HTERT RPE-1 (cell line): ENCODE measurements around the gene CFAP97D2.
"Not testable (repeated sequence)": the region's sequence is repeated elsewhere in the genome, so short reads cannot be mapped to it uniquely, and the experiment has no call there.

ENCODE experiments used
- in situ Hi-C: fragments of 300-500 bp; cut with MboI; formaldehyde crosslinking; loops from 4 replicates; pipeline ENCODE4 v1.14.3; 2020; ENCODE audit warnings: low sequenced_read_pairs

Gene CFAP97D2

DNA sequence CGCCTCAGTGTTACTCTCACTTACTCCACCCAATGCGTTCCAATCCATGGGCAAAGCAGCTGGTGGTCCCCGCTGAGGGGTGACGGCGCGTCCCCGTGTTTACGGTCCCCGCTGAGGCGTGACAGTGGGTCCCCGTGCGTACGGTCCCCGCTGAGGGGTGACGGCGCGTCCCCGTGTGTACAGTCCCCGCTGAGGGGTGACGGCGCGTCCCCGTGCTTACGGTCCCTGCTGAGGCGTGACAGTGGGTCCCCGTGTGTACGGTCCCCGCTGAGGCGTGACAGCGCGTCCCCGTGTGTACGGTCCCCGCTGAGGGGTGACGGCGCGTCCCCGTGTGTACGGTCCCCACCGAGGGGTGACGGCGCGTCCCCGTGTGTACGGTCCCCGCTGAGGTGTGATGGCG, 19.5 kb downstream of the CFAP97D2 start:
- in situ Hi-C loops = no loop called here

DNA sequence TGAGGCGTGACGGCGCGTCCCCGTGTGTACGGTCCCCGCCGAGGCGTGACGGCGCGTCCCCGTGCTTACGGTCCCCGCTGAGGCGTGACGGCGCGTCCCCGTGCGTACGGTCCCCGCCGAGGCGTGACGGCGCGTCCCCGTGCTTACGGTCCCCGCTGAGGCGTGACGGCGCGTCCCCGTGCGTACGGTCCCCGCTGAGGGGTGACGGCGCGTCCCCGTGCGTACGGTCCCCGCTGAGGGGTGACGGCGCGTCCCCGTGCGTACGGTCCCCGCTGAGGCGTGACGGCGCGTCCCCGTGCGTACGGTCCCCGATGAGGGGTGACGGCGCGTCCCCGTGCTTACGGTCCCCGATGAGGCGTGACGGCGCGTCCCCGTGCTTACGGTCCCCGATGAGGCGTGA, 20.5 kb downstream of the CFAP97D2 start:
- in situ Hi-C loops = not testable (repeated sequence)

DNA sequence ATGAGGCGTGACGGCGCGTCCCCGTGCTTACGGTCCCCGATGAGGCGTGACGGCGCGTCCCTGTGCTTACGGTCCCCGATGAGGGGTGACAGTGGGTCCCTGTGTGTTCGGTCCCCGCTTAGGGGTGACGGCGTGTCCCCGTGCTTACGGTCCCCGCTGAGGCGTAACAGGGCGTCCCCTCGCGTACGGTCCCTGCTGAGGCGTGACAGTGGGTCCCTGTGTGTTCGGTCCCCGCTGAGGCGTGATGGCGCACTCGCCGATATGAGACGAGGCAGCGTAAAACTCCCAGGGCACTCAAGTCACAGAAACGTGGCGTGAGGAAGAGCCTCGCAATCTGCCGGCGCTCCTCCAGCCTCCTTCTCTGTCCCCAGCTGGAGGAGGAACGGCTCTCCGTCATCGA, 20.9 kb downstream of the CFAP97D2 start:
- in situ Hi-C loops = no loop called here

DNA sequence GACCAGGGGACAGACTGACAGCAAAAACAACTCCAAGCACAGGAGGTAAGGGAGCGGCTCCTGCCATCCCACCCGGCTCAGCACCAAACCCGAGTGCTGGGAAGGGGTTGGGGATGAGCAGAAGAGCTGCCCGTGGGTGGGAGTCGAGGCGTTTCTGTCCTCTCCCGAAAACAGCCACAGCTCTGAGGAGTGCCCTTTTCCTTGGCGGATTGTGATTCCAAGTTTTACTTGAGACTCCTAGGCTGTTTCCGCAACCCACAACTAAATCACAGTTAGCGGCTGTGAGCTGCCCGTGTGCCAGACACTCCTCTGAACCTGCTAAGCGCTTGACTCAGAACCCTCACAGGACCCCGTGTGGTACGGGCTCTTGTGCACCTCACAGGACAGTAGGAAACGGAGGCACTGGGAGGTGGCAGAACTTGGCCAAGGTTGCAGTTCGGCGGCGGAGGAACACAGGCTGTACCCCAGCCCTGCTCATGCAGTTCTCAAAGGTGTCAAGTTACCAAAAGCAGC, 21.4 kb downstream of the CFAP97D2 start:
- in situ Hi-C loops = no loop called here

DNA sequence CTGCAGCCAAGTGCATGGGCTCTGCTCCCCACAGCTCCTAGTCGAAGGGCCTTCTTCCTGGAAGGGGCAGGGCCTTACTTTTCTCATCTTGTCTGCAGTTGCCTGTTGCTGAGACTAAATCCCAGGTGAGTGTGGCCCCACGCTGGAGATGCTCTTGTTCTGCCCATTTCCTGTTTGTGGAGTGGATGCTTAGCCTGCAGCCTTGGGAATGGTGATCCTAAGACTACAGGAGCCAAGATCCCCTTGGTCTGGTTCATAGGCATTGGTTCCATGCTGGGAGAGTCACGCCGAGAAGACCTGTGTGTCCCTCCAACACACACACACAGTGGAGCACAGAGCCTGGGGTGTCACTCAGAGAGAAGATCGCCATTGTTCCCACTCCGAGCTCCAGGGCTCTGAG, 23.5 kb downstream of the CFAP97D2 start:
- in situ Hi-C loops = no loop called here

- in situ Hi-C loops = no loop called here
Measured at GRCh38 chr13:114203536-114203935, 24.5 kb downstream of the CFAP97D2 start.

DNA sequence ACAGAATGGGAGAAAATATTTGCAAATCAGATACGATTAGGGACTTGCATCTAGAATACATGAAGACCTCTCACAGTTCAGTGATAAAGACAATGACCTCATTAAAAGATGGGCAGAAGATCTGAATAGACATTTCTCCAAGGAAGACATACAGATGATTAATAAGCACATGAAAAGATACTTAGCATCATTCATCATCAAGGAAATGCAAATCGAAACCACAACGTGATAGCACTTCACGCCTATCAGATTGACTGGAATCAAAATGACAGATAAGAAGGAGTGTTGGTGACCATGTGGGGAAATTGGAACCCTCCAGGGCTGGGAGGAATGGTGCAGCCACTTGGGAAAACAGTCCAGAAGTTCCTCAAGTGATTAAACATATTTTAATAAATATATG, 25.8 kb downstream of the CFAP97D2 start:
- in situ Hi-C loops = no loop called here

DNA sequence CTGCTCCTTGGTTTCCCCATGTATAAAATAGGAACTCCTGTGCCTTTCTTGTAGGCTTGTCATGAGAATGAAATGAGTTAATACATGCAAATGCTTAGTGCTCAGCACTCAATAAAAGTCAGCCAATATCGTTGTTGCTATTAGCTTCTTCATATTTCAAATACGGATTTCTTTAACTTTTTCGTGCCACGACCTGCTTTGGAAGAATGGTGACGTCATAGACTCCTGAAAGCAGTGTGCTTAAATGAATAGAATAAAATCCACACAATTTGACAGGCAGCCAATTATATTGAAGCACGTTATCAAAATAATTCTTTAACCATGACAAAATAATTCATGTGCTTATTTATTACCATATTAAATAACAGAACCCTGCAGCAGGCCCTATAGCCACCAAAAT, 29.1 kb downstream of the CFAP97D2 start:
- in situ Hi-C loops = no loop called here

GRCh38 chr13:114211446-114212157, 32.5 kb downstream of the CFAP97D2 start:
- in situ Hi-C loops = no loop called here

DNA sequence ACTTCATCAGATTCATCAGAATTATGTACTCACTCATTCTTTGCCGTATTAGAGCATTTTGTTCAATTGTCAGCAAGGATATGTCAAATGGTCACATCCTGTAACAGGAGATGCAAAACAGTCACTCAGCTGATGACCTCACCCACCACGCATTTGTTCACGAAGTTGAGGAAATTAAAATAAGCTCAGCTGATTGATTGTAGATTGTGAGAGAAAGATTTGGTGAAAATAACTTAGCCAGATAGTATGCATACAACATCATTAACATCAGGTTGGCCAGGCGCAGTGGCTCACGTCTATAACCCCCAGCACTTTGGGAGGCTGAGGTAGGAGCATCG, 33.1 kb downstream of the CFAP97D2 start:
- in situ Hi-C loops = no loop called here

DNA sequence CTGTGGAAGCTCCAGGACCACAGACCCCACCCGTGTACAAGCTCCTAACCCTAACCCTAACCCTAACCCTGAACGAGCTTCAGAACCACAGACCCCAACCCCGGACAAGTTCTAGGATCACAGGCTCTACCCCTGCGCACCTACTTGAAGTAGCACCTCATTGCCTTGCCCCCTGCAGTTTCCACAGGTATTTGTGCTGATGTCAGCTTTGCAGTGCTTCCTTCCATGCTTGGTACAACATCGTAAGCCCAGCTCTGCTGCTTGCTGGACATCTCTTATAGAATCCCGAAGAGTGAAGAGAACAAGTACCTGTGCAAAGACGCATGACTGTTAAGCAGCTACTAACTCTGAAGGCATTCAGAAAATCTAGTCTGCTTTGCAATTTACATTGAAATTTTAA, 34.9 kb downstream of the CFAP97D2 start:
- in situ Hi-C loops = no loop called here

DNA sequence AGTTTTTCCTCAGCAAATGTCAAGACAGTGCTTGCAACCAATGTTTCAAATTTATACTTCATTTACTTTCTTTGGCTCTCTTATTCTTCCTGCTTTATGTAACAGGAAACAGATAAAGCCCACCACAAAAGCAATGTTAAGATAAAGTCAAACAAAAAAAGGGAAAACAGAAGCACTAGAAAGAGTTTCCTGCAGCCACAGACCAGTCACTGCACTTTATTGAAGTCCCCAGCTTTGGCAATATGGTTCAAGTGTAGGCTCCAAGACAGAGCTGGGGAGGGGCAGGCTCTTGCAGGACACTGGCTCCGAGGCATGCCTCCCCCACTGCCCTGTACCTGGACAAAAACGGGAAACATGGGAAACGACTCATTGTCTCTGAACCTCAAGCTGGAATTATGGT, 40.3 kb downstream of the CFAP97D2 start:
- in situ Hi-C loops = no loop called here

DNA sequence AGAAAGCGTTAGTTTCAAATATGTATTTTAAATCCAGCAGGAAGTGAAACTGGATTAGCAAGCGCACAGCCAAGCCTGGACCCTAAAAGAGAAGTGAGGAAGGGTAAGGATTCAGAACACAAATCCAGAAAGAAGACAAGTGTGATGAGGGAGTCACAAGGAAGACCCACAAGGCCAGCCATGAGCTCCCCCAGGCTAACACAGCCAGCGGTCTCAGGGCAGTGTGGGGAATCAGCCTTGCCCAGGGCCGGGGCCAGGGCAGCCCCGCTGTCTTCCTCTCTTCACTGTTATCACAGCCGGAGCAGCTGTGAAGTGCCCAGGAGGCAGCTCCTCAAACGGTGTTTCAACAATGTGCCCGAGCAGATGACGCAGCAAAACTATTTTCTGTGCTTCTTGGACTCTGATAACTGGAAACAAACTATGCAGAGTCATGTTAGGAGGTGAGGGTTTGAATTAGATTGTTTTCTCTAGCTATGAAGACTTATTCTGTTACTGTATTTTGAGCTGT, 43.5 kb downstream of the CFAP97D2 start:
- in situ Hi-C loops = no loop called here

- in situ Hi-C loops = no loop called here
Measured at GRCh38 chr13:114224201-114224600, 45.1 kb downstream of the CFAP97D2 start.

- in situ Hi-C loops = no loop called here
Measured at GRCh38 chr13:114225610-114226009, 46.6 kb downstream of the CFAP97D2 start.

DNA sequence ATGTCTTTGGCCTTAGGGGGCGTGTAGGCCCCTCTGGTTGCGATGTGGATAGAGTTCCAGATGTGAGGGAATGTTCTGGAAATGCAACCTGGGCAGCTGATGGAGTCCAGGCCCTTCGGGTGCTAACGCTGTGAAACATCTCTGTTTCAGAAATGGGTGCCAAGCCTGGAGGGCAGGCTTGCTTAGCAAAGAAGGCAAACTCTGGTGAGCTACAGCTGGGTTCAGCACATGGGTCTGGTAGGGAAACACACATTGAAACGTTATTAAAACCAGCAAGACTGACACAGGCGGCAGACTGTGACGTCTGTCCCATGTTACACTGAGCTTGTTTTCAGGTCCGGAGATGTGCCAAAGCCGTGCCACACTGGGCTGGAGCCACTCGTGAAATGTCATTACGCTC, 47.0 kb downstream of the CFAP97D2 start:
- in situ Hi-C loops = no loop called here

DNA sequence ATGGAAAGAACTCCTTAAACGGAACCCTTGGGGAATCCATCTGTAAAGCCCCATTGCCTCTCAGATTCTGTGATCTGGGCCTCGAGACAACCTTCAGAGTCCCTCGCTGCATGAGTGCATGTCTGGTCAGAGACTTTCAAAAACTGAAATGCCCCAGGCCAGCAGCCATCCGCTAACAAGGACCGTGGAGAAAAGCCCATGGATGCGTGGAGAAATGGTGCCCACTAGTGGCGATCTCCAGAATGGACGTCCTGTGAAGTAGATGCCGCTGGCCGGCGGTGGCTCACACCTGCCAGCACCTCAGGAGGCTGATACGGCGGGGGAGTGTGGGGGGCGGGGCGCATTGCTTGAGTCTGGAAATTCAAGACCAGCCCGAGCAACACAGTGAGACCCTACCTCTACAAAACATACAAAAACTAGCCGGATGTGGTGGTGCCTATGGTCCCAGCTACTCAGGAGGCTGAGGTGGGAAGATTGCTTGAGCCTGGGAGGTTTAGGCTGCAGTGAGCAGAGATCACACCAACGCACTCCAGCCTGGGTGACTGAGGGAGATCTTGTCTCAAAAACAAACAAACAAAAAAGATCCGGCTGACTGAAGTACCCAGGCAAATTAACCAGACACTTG, 47.8 kb downstream of the CFAP97D2 start:
- in situ Hi-C loops = no loop called here

GRCh38 chr13:114227528-114227927, 48.5 kb downstream of the CFAP97D2 start:
- in situ Hi-C loops = no loop called here

- in situ Hi-C loops = no loop called here
Measured at GRCh38 chr13:114228176-114228575, 49.1 kb downstream of the CFAP97D2 start.

DNA sequence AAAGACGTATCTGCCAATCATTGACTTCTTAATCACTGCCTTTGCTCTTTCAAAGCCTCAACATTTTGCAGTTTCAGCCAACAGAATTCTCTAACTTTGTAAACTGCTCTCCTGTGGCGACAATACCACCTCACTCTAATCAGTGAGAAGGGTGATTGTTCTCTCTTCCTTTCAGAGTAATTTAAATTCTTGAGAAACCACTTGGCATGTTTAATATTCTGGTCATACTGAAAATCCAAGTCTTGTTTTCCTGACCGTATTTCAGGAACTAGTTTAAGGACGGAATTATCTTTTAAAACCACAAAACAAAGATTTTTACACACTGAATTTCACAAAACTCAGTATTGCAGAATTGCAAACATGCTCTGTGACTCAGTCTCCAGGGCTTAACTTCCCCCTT, 50.4 kb downstream of the CFAP97D2 start:
- in situ Hi-C loops = no loop called here

- in situ Hi-C loops = no loop called here
Measured at GRCh38 chr13:114230117-114230516, 51.1 kb downstream of the CFAP97D2 start.

DNA sequence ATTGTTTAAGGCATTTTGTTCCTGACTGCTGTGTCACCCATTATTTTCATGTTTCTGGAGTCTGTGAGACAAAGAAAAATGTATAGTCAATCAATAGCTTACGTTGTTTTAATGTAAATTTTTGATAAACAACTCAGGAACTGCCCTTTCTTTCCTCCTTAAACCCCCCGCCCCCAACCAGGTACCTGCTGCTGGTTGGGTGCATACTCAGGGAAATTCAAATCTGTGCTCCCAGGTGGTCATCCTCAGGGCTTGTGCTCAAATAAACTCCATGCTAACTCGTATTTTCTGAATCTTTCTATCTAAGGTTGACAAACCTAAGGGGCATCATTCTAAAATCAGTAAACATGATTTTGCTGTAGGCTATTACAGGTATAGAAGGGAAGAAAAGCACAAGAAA, 51.5 kb downstream of the CFAP97D2 start:
- in situ Hi-C loops = no loop called here

GRCh38 chr13:114231886-114232285, 52.8 kb downstream of the CFAP97D2 start:
- in situ Hi-C loops = no loop called here
